HG02571 (cell line): ENCODE measurements around the gene CLMP.
"Not testable (repeated sequence)": the region's sequence is repeated elsewhere in the genome, so short reads cannot be mapped to it uniquely, and the experiment has no call there.

ENCODE experiments used
- ATAC-seq: cut with Tn5 transposase; IDR thresholded peaks from one replicate; pipeline ENCODE4 v1.9.1; 2021; ENCODE audit warnings: mild to moderate bottlenecking, moderate library complexity; ENCODE audit not compliant: unreplicated experiment

Gene CLMP

GRCh38 chr11:123143921-123144320 is 51.1 kb downstream of the CLMP start:
- ATAC-seq: no peak

- ATAC-seq: no peak
Observed at GRCh38 chr11:123143476-123143875, 51.6 kb downstream of the CLMP start.

GRCh38 chr11:123139206-123139605 is 55.8 kb downstream of the CLMP start:
- ATAC-seq: no peak

GRCh38 chr11:123137431-123138224 is 57.4 kb downstream of the CLMP start:
- no peak for ATAC-seq

GRCh38 chr11:123135863-123136446 is 59.1 kb downstream of the CLMP start:
- no peak for ATAC-seq

- ATAC-seq: no peak
Observed at GRCh38 chr11:123132881-123133280, 62.2 kb downstream of the CLMP start.

GRCh38 chr11:123132034-123132766 is 62.8 kb downstream of the CLMP start:
- not testable (repeated sequence) for ATAC-seq

GRCh38 chr11:123129920-123130319 is 65.1 kb downstream of the CLMP start:
- ATAC-seq: no peak

- ATAC-seq: no peak
Observed at GRCh38 chr11:123125169-123125568, 69.9 kb downstream of the CLMP start.

GRCh38 chr11:123122852-123123251 is 72.2 kb downstream of the CLMP start:
- no peak for ATAC-seq

GRCh38 chr11:123122341-123122740 is 72.7 kb downstream of the CLMP start:
- no peak for ATAC-seq

GRCh38 chr11:123116486-123116885 is 78.6 kb downstream of the CLMP start:
- no peak for ATAC-seq

GRCh38 chr11:123111465-123111864 is 83.6 kb downstream of the CLMP start:
- ATAC-seq: no peak

- no peak for ATAC-seq
Observed at GRCh38 chr11:123110397-123110796, 84.7 kb downstream of the CLMP start.

GRCh38 chr11:123107945-123108495 is 87.0 kb downstream of the CLMP start:
- ATAC-seq: no peak

GRCh38 chr11:123104697-123105096 is 90.4 kb downstream of the CLMP start:
- no peak for ATAC-seq

GRCh38 chr11:123103326-123103980 is 91.6 kb downstream of the CLMP start:
- no peak for ATAC-seq

GRCh38 chr11:123100379-123101085 is 94.5 kb downstream of the CLMP start:
- ATAC-seq: no peak

GRCh38 chr11:123098990-123099389 is 96.1 kb downstream of the CLMP start:
- no peak for ATAC-seq

- ATAC-seq: no peak
Observed at GRCh38 chr11:123093739-123094138, 101.3 kb downstream of the CLMP start.
